ENCODE data around the gene OGG1. TPM values are rescaled to one million over a fixed set of nuclear protein-coding genes. Genes with fewer than 3 reads are reported as not detected.

Gene OGG1
- total and polyA plus RNA-seq, 11 donors = 6.2 to 14.8 (median 9.5) TPM

GRCh38 chr3:9736831-9737230 lies 12.9 kb upstream of the OGG1 start:
- TF ChIP-seq, protein P1, sequence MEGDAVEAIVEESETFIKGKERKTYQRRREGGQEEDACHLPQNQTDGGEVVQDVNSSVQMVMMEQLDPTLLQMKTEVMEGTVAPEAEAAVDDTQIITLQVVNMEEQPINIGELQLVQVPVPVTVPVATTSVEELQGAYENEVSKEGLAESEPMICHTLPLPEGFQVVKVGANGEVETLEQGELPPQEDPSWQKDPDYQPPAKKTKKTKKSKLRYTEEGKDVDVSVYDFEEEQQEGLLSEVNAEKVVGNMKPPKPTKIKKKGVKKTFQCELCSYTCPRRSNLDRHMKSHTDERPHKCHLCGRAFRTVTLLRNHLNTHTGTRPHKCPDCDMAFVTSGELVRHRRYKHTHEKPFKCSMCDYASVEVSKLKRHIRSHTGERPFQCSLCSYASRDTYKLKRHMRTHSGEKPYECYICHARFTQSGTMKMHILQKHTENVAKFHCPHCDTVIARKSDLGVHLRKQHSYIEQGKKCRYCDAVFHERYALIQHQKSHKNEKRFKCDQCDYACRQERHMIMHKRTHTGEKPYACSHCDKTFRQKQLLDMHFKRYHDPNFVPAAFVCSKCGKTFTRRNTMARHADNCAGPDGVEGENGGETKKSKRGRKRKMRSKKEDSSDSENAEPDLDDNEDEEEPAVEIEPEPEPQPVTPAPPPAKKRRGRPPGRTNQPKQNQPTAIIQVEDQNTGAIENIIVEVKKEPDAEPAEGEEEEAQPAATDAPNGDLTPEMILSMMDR (IDR thresholded peaks at IDR 0.05) = no peak
- TF ChIP-seq POLR2A (IDR thresholded peaks at IDR 0.05) = no peak
- DNase-seq (no peak), ATAC-seq (peak in 2 of 4 donors; percentile 17 to 19)
- peaks cover 3 to 81% (median 77%) of the 10 kb centered on the region in 9 donors for H3K36me3 ChIP-seq
- peaks cover 9 to 41% (median 26%) of the 10 kb centered on the region in 12 donors for H3K4me1 ChIP-seq
- H3K4me3 ChIP-seq = no peak overlapping the region
- H3K27me3 ChIP-seq = no peaks in the 10 kb centered on the region
- 30 to 63% (median 47%) methylated on average over 2 of the region's 2 CpGs for WGBS, 4 donors
- intact Hi-C loops (cut with DNase I) = loop anchor here in 3 of 10 donors (10.0 kb wide), 1 partner anchor 232 kb away; no protein-coding TSS in a partner anchor
- no peaks in the 10 kb centered on the region for H3K9me3 ChIP-seq
- no peak overlapping the region for H3K27ac ChIP-seq

DNA sequence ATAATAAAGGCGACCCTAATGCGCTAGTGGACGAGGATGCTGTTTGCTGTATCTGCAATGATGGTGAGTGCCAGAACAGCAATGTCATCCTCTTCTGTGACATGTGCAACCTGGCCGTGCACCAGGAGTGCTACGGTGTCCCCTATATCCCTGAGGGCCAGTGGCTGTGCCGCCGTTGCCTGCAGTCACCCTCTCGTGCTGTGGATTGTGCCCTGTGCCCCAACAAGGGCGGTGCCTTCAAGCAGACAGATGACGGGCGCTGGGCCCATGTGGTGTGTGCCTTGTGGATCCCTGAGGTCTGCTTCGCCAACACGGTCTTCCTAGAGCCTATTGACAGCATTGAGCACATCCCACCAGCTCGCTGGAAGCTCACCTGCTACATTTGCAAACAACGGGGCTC lies 10.6 kb upstream of the OGG1 start:
- H3K27me3 ChIP-seq = no peaks in the 10 kb centered on the region
- intact Hi-C loops (cut with DNase I) = loop anchor here in 3 of 10 donors (10.0 kb wide), 1 partner anchor 234 kb away; no protein-coding TSS in a partner anchor
- no peak overlapping the region for H3K27ac ChIP-seq
- WGBS, 4 donors = 92 to 96% (median 94%) methylated on average over 12 to 15 of the region's 15 CpGs
- H3K9me3 ChIP-seq = no peaks in the 10 kb centered on the region
- ATAC-seq (no peak), DNase-seq (no peak)
- H3K4me3 ChIP-seq = no peak overlapping the region
- peaks cover 0 to 23% (median 7%) of the 10 kb centered on the region in 12 donors for H3K4me1 ChIP-seq
- TF ChIP-seq POLR2A (IDR thresholded peaks at IDR 0.05) = no peak
- TF ChIP-seq, protein P1 (IDR thresholded peaks at IDR 0.05) = no peak
- H3K36me3 ChIP-seq = peaks cover 3 to 100% (median 98%) of the 10 kb centered on the region in 9 donors

- H3K27ac ChIP-seq = no peak overlapping the region
- DNase-seq (no peak), ATAC-seq (no peak)
- 97 to 100% (median 100%) methylated on average over 1 of the region's 1 CpG for WGBS, 4 donors
- intact Hi-C loops (cut with DNase I) = loop anchor here in 1 of 10 donors (10.0 kb wide), 1 partner anchor 238 kb away; no protein-coding TSS in a partner anchor
- H3K4me3 ChIP-seq = no peak overlapping the region
- peaks cover 3 to 100% (median 100%) of the 10 kb centered on the region in 9 donors for H3K36me3 ChIP-seq
- H3K27me3 ChIP-seq = no peaks in the 10 kb centered on the region
- no peaks in the 10 kb centered on the region for H3K9me3 ChIP-seq
- peaks cover 0 to 3% (median 0%) of the 10 kb centered on the region in 12 donors for H3K4me1 ChIP-seq
- TF ChIP-seq, protein P1 (IDR thresholded peaks at IDR 0.05) = no peak
- no peak for TF ChIP-seq POLR2A (IDR thresholded peaks at IDR 0.05)
Measured at GRCh38 chr3:9742560-9742959, 7.2 kb upstream of the OGG1 start.

- no peaks in the 10 kb centered on the region for H3K27me3 ChIP-seq
- DNase-seq (no peak), ATAC-seq (no peak)
- H3K4me3 ChIP-seq = no peak overlapping the region
- peaks cover 0 to under 1% (median 0%) of the 10 kb centered on the region in 12 donors for H3K4me1 ChIP-seq
- intact Hi-C loops (cut with DNase I) = loop anchor here in 1 of 10 donors (10.0 kb wide), 1 partner anchor 239 kb away; no protein-coding TSS in a partner anchor
- TF ChIP-seq, protein P1 (IDR thresholded peaks at IDR 0.05) = no peak
- TF ChIP-seq POLR2A (IDR thresholded peaks at IDR 0.05) = no peak
- peaks cover 3 to 100% (median 97%) of the 10 kb centered on the region in 9 donors for H3K36me3 ChIP-seq
- no peak overlapping the region for H3K27ac ChIP-seq
- no peaks in the 10 kb centered on the region for H3K9me3 ChIP-seq
- 94 to 97% (median 96%) methylated on average over 18 of the region's 18 CpGs for WGBS, 4 donors
Measured at GRCh38 chr3:9743548-9743947, 6.2 kb upstream of the OGG1 start.
